Fibroblast of lung (primary cell): ENCODE results near the gene HOXB7. TPM values are rescaled to one million over a fixed set of nuclear protein-coding genes. Genes with fewer than 3 reads are reported as not detected.
A peak's percentile ranks its signal among the peaks of the same experiment; 100 is the strongest.

Experiments used
- DNase-seq, 2 donors: peaks; one replicate each; pipeline versions ENCODE4 v3.0.0 to v3.0.0-alpha.2; 2010; ENCODE audit warnings: low read depth in 2 of 2
- H2AFZ ChIP-seq: 2 replicates; pipeline ENCODE4 v1.5.1; 2012; ENCODE audit warnings: low read length, control low read depth, inconsistent platforms
- H3K27ac ChIP-seq: 2 replicates; pipeline ENCODE4 v1.5.1; 2011; ENCODE audit warnings: low read length, control low read depth; ENCODE audit not compliant: insufficient read depth
- H3K27me3 ChIP-seq: 2 replicates; pipeline ENCODE4 v1.5.1; 2011; ENCODE audit warnings: mild to moderate bottlenecking, low read length; ENCODE audit not compliant: control insufficient read depth, insufficient read depth
- H3K36me3 ChIP-seq: 2 replicates; pipeline ENCODE4 v1.5.1; 2011; ENCODE audit warnings: low read length; ENCODE audit not compliant: control insufficient read depth, insufficient read depth
- H3K4me1 ChIP-seq: 2 replicates; pipeline ENCODE4 v1.5.1; 2011; ENCODE audit warnings: low read length; ENCODE audit not compliant: control insufficient read depth, insufficient read depth; ENCODE audit errors: extremely low read depth
- H3K4me2 ChIP-seq: 2 replicates; pipeline ENCODE4 v1.5.1; 2011; ENCODE audit warnings: low read length, control low read depth; ENCODE audit not compliant: insufficient read depth; ENCODE audit errors: extremely low read depth
- H3K4me3 ChIP-seq, 4 experiments: fragments of 200-600 bp in 1 of 4; sonication (generic) in 1 of 4; replicated peaks in 1 of 4; 2 replicates each; pipeline ENCODE4 v1.5.1; 2011 to 2016; ENCODE audit warnings: low read length in 4 of 4, low read depth in 3 of 4, mild to moderate bottlenecking in 3 of 4, control low read depth in 2 of 4, inconsistent platforms in 1 of 4, mixed read lengths in 1 of 4; ENCODE audit not compliant: insufficient read depth in 1 of 4; ENCODE audit errors: control extremely low read depth in 1 of 4
- H3K79me2 ChIP-seq: 2 replicates; pipeline ENCODE4 v1.5.1; 2012; ENCODE audit warnings: mild to moderate bottlenecking, low read length, inconsistent platforms; ENCODE audit not compliant: control insufficient read depth, insufficient read depth
- H3K9ac ChIP-seq: 2 replicates; pipeline ENCODE4 v1.5.1; 2011; ENCODE audit warnings: mild to moderate bottlenecking, low read length, control low read depth; ENCODE audit not compliant: insufficient read depth
- H3K9me3 ChIP-seq: 2 replicates; pipeline ENCODE4 v1.5.1; 2012; ENCODE audit warnings: low read depth, low read length; ENCODE audit not compliant: control insufficient read depth, insufficient read depth
- H4K20me1 ChIP-seq: 2 replicates; pipeline ENCODE4 v1.5.1; 2011; ENCODE audit warnings: low read length; ENCODE audit not compliant: control insufficient read depth, insufficient read depth; ENCODE audit errors: extremely low read depth
- EZH2 ChIP-seq: IDR thresholded peaks from 2 replicates; pipeline ENCODE4 v1.5.1; 2012; ENCODE audit warnings: low read length, control low read depth, mild to moderate bottlenecking; ENCODE audit errors: missing control alignments
- polyA plus RNA-seq, 2 donors: library from polyadenylated mRNA; depleted of rRNA in 1 of 2; stranded (reverse) in 1 of 2; unstranded in 1 of 2; fragments of >200 nt; gene quantifications; 2 replicates each; pipeline ENCODE4 v1.2.1, GENCODE V29; 2011 to 2012; ENCODE audit warnings: missing spikeins in 1 of 2
- total RNA-seq: library from RNA; depleted of rRNA; stranded (reverse); fragments of >200 nt; gene quantifications from 2 replicates; pipeline ENCODE4 v1.2.1, GENCODE V29; 2014
- TF ChIP-seq, protein P1 (sequence below), 2 donors: IDR thresholded peaks in 1 of 2; conservative IDR thresholded peaks in 1 of 2; 1 replicate in 1 of 2; 2 replicates in 1 of 2; pipeline ENCODE4 v1.5.1; 2011 to 2012; ENCODE audit warnings: low read length in 2 of 2, control low read depth in 1 of 2, inconsistent platforms in 1 of 2, low read depth in 1 of 2, mild to moderate bottlenecking in 1 of 2

The HOXB7 gene
- total and polyA plus RNA-seq, 2 donors (not counting 1 experiment from before 2014, with no cell fraction given): 7.4 to 12.7 TPM

- no peak for TF ChIP-seq EZH2
- TF ChIP-seq, protein P1, sequence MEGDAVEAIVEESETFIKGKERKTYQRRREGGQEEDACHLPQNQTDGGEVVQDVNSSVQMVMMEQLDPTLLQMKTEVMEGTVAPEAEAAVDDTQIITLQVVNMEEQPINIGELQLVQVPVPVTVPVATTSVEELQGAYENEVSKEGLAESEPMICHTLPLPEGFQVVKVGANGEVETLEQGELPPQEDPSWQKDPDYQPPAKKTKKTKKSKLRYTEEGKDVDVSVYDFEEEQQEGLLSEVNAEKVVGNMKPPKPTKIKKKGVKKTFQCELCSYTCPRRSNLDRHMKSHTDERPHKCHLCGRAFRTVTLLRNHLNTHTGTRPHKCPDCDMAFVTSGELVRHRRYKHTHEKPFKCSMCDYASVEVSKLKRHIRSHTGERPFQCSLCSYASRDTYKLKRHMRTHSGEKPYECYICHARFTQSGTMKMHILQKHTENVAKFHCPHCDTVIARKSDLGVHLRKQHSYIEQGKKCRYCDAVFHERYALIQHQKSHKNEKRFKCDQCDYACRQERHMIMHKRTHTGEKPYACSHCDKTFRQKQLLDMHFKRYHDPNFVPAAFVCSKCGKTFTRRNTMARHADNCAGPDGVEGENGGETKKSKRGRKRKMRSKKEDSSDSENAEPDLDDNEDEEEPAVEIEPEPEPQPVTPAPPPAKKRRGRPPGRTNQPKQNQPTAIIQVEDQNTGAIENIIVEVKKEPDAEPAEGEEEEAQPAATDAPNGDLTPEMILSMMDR (conservative IDR thresholded peaks at IDR 0.05 in 1 of 2, IDR thresholded peaks at IDR 0.05 in 1 of 2; ENCODE audit: low read depth in 1 of 2, low read length in 2 of 2): peak; percentile 7 to 29
- Histone ChIP-seq H4K20me1 (no peaks in the 10 kb centered on the region), H2AFZ (peak overlapping the region; percentile 71), H3K79me2 (peaks cover 24% of the 10 kb centered on the region), H3K27ac (peak overlapping the region; percentile 32), H3K36me3 (no peaks in the 10 kb centered on the region), H3K4me3 (peak overlapping the region; percentile 55 to 94 (median 68)), H3K4me2 (peak overlapping the region; percentile 97), H3K4me1 (peaks cover 15% of the 10 kb centered on the region), H3K9me3 (no peaks in the 10 kb centered on the region), H3K27me3 (peaks cover 43% of the 10 kb centered on the region), H3K9ac (peak overlapping the region; percentile 53)
- peak; percentile 19 to 60 for DNase-seq
These were observed 2.3 kb upstream of the HOXB7 start for GRCh38 chr17:48612854-48613691.

GRCh38 chr17:48612456-48612853 is 1.6 kb upstream of the HOXB7 start:
- peak overlapping the region; percentile 49 to 94 (median 68) for H3K4me3 ChIP-seq
- H3K9me3 ChIP-seq: no peaks in the 10 kb centered on the region
- H3K27ac ChIP-seq: peak overlapping the region; percentile 32
- H3K27me3 ChIP-seq: peaks cover 36% of the 10 kb centered on the region
- no peak overlapping the region for H3K9ac ChIP-seq
- no peaks in the 10 kb centered on the region for H3K36me3 ChIP-seq
- TF ChIP-seq, protein P1 (conservative IDR thresholded peaks at IDR 0.05 in 1 of 2, IDR thresholded peaks at IDR 0.05 in 1 of 2; ENCODE audit: low read depth in 1 of 2, low read length in 2 of 2): no peak
- no peak for TF ChIP-seq EZH2
- DNase-seq: peak in 1 of 2 donors; percentile 60
- H3K79me2 ChIP-seq: peaks cover 24% of the 10 kb centered on the region
- H2AFZ ChIP-seq: peak overlapping the region; percentile 71
- H3K4me2 ChIP-seq: peak overlapping the region; percentile 97
- no peaks in the 10 kb centered on the region for H4K20me1 ChIP-seq
- peaks cover 15% of the 10 kb centered on the region for H3K4me1 ChIP-seq

DNA sequence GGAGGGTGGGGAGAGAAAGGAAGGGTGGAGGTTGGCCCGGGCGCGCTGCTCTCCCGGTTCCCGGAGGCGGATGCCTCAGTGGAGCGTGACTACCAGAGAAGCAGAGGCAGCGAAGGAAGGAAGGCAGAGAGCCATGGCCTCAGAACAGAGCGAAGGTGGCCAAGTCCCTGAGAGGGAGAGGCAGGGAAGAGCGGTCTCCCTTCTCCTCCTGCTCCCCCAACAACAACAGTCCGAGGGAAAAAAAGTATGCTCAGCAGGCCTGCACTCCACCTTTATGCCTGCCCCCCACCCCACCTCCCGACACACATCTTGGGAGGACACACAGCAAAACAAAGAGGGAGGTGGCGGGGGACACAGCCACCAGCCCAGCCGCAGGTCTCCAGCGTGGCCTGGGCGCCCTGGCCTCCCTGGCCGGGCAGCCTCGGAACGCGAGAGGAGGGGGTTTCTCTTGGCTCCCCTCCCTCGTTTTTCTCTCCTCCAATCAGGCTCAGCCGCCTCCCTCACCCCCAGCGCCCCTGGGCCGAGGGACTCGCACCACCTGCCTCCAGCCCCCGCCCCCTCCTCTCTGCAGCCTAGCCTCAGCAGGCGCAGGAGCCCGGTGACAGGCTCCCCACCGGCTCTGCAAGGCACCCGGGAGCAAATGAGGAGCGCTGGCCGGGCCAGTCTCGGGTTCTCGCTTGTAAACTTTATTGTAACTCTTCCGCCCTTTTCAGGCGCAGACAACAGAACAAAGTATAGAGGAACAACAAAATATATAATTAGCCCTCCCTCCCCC is 1.1 kb upstream of the HOXB7 start:
- Histone ChIP-seq H4K20me1 (no peaks in the 10 kb centered on the region), H3K4me3 (peak overlapping the region; percentile 10 to 94 (median 82)), H3K27me3 (peaks cover 31% of the 10 kb centered on the region), H2AFZ (peak overlapping the region; percentile 69), H3K9ac (peak overlapping the region; percentile 3), H3K79me2 (peaks cover 24% of the 10 kb centered on the region), H3K9me3 (no peaks in the 10 kb centered on the region), H3K4me2 (peak overlapping the region; percentile 97), H3K4me1 (peaks cover 15% of the 10 kb centered on the region), H3K36me3 (peaks cover 1% of the 10 kb centered on the region), H3K27ac (peak overlapping the region; percentile 85)
- TF ChIP-seq, protein P1 (conservative IDR thresholded peaks at IDR 0.05 in 1 of 2, IDR thresholded peaks at IDR 0.05 in 1 of 2; ENCODE audit: low read depth in 1 of 2, low read length in 2 of 2): no peak
- TF ChIP-seq EZH2: no peak
- DNase-seq: no peak
